ENCODE measurements around the gene UBR1. TPM values are rescaled to one million over a fixed set of nuclear protein-coding genes. Genes with fewer than 3 reads are reported as not detected.
"Not testable (repeated sequence)": the region's sequence is repeated elsewhere in the genome, so short reads cannot be mapped to it uniquely, and the experiment has no call there.

The UBR1 gene
- polyA plus RNA-seq, 2 donors, result 2.3 to 2.7 TPM

DNA sequence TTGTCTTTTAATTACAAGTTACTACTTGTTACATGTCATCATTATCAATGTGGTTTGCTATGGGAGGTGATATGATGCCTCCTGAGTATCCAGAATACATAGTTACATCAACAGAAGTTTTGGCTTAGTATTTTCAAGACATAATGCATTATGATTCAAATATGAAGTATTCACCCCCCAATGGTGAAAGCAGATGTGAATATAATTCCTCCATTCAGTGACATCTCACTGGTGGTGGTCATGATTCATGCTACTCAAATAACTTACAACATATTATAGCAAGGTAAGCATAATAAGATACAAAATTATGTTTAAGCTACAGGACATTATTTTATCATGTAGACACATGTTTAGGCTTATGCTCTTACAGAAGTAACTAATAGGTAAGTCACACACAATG lies 150.3 kb downstream of the UBR1 start:
- Histone ChIP-seq H3K4me3 (ENCODE audit: low read depth in 1 of 2, low read length in 2 of 2) (no peak overlapping the region), H3K4me1 (ENCODE audit: control insufficient read depth in 2 of 2, insufficient read depth in 2 of 2, low read length in 1 of 2) (no peaks in the 10 kb centered on the region), H3K27ac (ENCODE audit: low read depth in 2 of 2, low read length in 1 of 2) (no peak overlapping the region), H3K27me3 (ENCODE audit: control insufficient read depth in 1 of 2, insufficient read depth in 2 of 2, low read length in 2 of 2) (no peaks in the 10 kb centered on the region), H3K9me3 (ENCODE audit: control insufficient read depth in 2 of 2, insufficient read depth in 1 of 2, low read depth in 1 of 2, low read length in 1 of 2) (no peaks in the 10 kb centered on the region), H3K36me3 (ENCODE audit: control insufficient read depth in 2 of 2, insufficient read depth in 2 of 2, low read length in 1 of 2) (peaks cover 9% of the 10 kb centered on the region in 2 donors)

- H3K4me3 ChIP-seq (ENCODE audit: low read depth in 1 of 2, low read length in 2 of 2), result no peak overlapping the region
- peaks cover 7 to 9% of the 10 kb centered on the region in 2 donors for H3K36me3 ChIP-seq (ENCODE audit: control insufficient read depth in 2 of 2, insufficient read depth in 2 of 2, low read length in 1 of 2)
- no peak overlapping the region for H3K27ac ChIP-seq (ENCODE audit: low read depth in 2 of 2, low read length in 1 of 2)
- WGBS, 2 donors, result 95 to 96% methylated on average over 4 of the region's 4 CpGs
- no peaks in the 10 kb centered on the region for H3K27me3 ChIP-seq (ENCODE audit: control insufficient read depth in 1 of 2, insufficient read depth in 2 of 2, low read length in 2 of 2)
- H3K4me1 ChIP-seq (ENCODE audit: control insufficient read depth in 2 of 2, insufficient read depth in 2 of 2, low read length in 1 of 2), result no peaks in the 10 kb centered on the region
- no peaks in the 10 kb centered on the region for H3K9me3 ChIP-seq (ENCODE audit: control insufficient read depth in 2 of 2, insufficient read depth in 1 of 2, low read depth in 1 of 2, low read length in 1 of 2)
These were observed 151.5 kb downstream of the UBR1 start for GRCh38 chr15:42954291-42954690.

DNA sequence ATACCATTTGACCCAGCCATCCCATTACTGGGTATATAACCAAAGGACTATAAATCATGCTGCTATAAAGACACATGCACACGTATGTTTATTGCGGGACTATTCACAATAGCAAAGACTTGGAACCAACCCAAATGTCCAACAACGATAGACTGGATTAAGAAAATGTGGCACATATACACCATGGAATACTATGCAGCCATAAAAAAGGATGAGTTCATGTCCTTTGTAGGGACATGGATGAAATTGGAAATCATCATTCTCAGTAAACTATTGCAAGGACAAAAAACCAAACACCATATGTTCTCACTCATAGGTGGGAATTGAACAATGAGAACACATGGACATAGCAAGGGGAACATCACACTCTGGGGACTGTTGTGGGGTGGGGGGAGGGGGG lies 156.9 kb downstream of the UBR1 start:
- H3K9me3 ChIP-seq (ENCODE audit: control insufficient read depth in 2 of 2, insufficient read depth in 1 of 2, low read depth in 1 of 2, low read length in 1 of 2); H3K36me3 ChIP-seq (ENCODE audit: control insufficient read depth in 2 of 2, insufficient read depth in 2 of 2, low read length in 1 of 2); H3K4me3 ChIP-seq (ENCODE audit: low read depth in 1 of 2, low read length in 2 of 2); H3K4me1 ChIP-seq (ENCODE audit: control insufficient read depth in 2 of 2, insufficient read depth in 2 of 2, low read length in 1 of 2); H3K27ac ChIP-seq (ENCODE audit: low read depth in 2 of 2, low read length in 1 of 2); H3K27me3 ChIP-seq (ENCODE audit: control insufficient read depth in 1 of 2, insufficient read depth in 2 of 2, low read length in 2 of 2): not testable (repeated sequence)
- WGBS, 2 donors, result 97 to 100% methylated on average over 3 of the region's 3 CpGs

DNA sequence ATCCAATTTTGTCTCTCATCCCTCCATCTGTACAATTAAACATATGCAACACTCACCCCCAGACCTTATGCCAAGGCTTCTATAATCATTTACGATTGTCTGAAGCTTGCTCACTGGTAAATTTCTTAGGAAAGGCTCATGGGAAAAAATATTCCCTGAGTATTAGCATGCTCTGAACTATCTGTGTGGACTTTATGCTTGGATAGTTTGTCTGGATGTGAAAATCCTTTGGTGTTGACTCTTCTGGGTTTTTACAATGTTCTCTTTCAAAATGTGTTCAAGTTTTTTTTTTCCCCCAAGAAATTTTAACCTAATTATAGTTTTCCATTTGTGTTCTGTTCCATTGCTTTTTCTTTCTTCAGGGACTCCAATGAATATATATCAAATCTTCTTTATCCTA lies 165.3 kb downstream of the UBR1 start:
- no peaks in the 10 kb centered on the region for H3K36me3 ChIP-seq (ENCODE audit: control insufficient read depth in 2 of 2, insufficient read depth in 2 of 2, low read length in 1 of 2)
- WGBS, 2 donors, result 83 to 89% methylated on average over 1 of the region's 1 CpG
- no peaks in the 10 kb centered on the region for H3K4me1 ChIP-seq (ENCODE audit: control insufficient read depth in 2 of 2, insufficient read depth in 2 of 2, low read length in 1 of 2)
- no peak overlapping the region for H3K27ac ChIP-seq (ENCODE audit: low read depth in 2 of 2, low read length in 1 of 2)
- H3K4me3 ChIP-seq (ENCODE audit: low read depth in 1 of 2, low read length in 2 of 2), result no peak overlapping the region
- no peaks in the 10 kb centered on the region for H3K27me3 ChIP-seq (ENCODE audit: control insufficient read depth in 1 of 2, insufficient read depth in 2 of 2, low read length in 2 of 2)
- no peaks in the 10 kb centered on the region for H3K9me3 ChIP-seq (ENCODE audit: control insufficient read depth in 2 of 2, insufficient read depth in 1 of 2, low read depth in 1 of 2, low read length in 1 of 2)

GRCh38 chr15:42939841-42940240 lies 166.0 kb downstream of the UBR1 start:
- WGBS, 2 donors, result 92 to 95% methylated on average over 8 of the region's 8 CpGs
- H3K27ac ChIP-seq (ENCODE audit: low read depth in 2 of 2, low read length in 1 of 2), result no peak overlapping the region
- H3K4me3 ChIP-seq (ENCODE audit: low read depth in 1 of 2, low read length in 2 of 2), result no peak overlapping the region
- no peaks in the 10 kb centered on the region for H3K27me3 ChIP-seq (ENCODE audit: control insufficient read depth in 1 of 2, insufficient read depth in 2 of 2, low read length in 2 of 2)
- no peaks in the 10 kb centered on the region for H3K4me1 ChIP-seq (ENCODE audit: control insufficient read depth in 2 of 2, insufficient read depth in 2 of 2, low read length in 1 of 2)
- H3K9me3 ChIP-seq (ENCODE audit: control insufficient read depth in 2 of 2, insufficient read depth in 1 of 2, low read depth in 1 of 2, low read length in 1 of 2), result no peaks in the 10 kb centered on the region
- no peaks in the 10 kb centered on the region for H3K36me3 ChIP-seq (ENCODE audit: control insufficient read depth in 2 of 2, insufficient read depth in 2 of 2, low read length in 1 of 2)

DNA sequence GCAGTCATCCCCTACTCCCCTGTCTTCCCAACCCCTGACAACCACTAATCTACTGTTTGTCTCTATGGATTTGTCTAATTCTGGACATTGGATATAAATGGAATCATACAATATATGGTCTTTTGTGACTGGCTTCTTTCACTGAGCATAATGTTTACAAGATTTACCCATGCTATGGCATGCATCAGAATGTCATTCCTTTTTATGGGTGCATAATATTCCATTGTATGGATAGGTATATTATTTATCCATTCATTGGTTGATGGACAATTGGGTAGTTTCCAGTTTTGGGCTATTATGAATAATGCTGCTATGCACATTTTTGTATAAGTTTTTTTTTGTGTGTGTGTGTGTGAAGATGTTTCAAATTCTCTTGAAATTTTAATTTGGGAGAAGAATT lies 168.7 kb downstream of the UBR1 start:
- Histone ChIP-seq H3K27me3 (ENCODE audit: control insufficient read depth in 1 of 2, insufficient read depth in 2 of 2, low read length in 2 of 2) (no peaks in the 10 kb centered on the region), H3K4me1 (ENCODE audit: control insufficient read depth in 2 of 2, insufficient read depth in 2 of 2, low read length in 1 of 2) (no peaks in the 10 kb centered on the region), H3K27ac (ENCODE audit: low read depth in 2 of 2, low read length in 1 of 2) (no peak overlapping the region), H3K4me3 (ENCODE audit: low read depth in 1 of 2, low read length in 2 of 2) (no peak overlapping the region), H3K9me3 (ENCODE audit: control insufficient read depth in 2 of 2, insufficient read depth in 1 of 2, low read depth in 1 of 2, low read length in 1 of 2) (no peaks in the 10 kb centered on the region), H3K36me3 (ENCODE audit: control insufficient read depth in 2 of 2, insufficient read depth in 2 of 2, low read length in 1 of 2) (no peaks in the 10 kb centered on the region)

- H3K4me3 ChIP-seq (ENCODE audit: low read depth in 1 of 2, low read length in 2 of 2), result no peak overlapping the region
- 77 to 83% methylated on average over 7 of the region's 7 CpGs for WGBS, 2 donors
- H3K27me3 ChIP-seq (ENCODE audit: control insufficient read depth in 1 of 2, insufficient read depth in 2 of 2, low read length in 2 of 2), result no peaks in the 10 kb centered on the region
- no peaks in the 10 kb centered on the region for H3K9me3 ChIP-seq (ENCODE audit: control insufficient read depth in 2 of 2, insufficient read depth in 1 of 2, low read depth in 1 of 2, low read length in 1 of 2)
- H3K27ac ChIP-seq (ENCODE audit: low read depth in 2 of 2, low read length in 1 of 2), result no peak overlapping the region
- H3K36me3 ChIP-seq (ENCODE audit: control insufficient read depth in 2 of 2, insufficient read depth in 2 of 2, low read length in 1 of 2), result no peaks in the 10 kb centered on the region
- H3K4me1 ChIP-seq (ENCODE audit: control insufficient read depth in 2 of 2, insufficient read depth in 2 of 2, low read length in 1 of 2), result no peaks in the 10 kb centered on the region
These were observed 171.8 kb downstream of the UBR1 start for GRCh38 chr15:42933886-42934667.

DNA sequence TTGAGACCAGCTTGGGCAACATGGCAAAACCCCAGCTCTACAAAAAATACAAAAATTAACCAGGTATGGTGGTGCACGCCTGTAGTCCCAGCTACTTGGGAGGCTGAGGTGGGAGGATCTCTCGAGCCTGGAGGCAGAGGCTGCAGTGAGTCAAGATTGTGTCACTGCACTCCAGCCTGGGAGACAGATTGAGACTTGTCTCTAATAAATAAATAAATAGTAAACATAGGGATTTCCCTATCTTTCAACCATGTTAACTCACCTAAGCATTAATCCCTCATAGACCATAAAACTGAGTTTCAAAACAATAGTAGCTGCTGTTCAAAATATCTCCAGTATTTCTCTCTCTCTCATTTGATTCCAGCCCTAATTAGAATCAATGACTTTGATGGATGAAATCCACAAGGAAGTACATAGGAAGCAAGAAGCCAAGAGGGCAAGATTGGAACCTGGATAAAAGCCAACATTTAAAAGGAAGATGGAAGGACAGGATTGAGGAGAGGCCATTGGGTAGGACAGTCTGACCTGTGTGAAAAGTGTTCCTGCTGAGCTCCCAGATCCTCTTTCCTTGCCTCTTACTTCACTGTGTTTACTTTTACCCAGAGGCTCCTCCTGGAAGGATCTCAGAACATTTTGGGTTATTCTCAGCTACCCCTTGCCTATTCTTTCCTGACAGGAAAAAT lies 172.9 kb downstream of the UBR1 start:
- Histone ChIP-seq H3K9me3 (ENCODE audit: control insufficient read depth in 2 of 2, insufficient read depth in 1 of 2, low read depth in 1 of 2, low read length in 1 of 2) (no peaks in the 10 kb centered on the region), H3K27me3 (ENCODE audit: control insufficient read depth in 1 of 2, insufficient read depth in 2 of 2, low read length in 2 of 2) (no peaks in the 10 kb centered on the region), H3K36me3 (ENCODE audit: control insufficient read depth in 2 of 2, insufficient read depth in 2 of 2, low read length in 1 of 2) (no peaks in the 10 kb centered on the region), H3K27ac (ENCODE audit: low read depth in 2 of 2, low read length in 1 of 2) (no peak overlapping the region), H3K4me1 (ENCODE audit: control insufficient read depth in 2 of 2, insufficient read depth in 2 of 2, low read length in 1 of 2) (no peaks in the 10 kb centered on the region), H3K4me3 (ENCODE audit: low read depth in 1 of 2, low read length in 2 of 2) (no peak overlapping the region)
- 89 to 95% methylated on average over 2 of the region's 2 CpGs for WGBS, 2 donors

- H3K9me3 ChIP-seq (ENCODE audit: control insufficient read depth in 2 of 2, insufficient read depth in 1 of 2, low read depth in 1 of 2, low read length in 1 of 2), result no peaks in the 10 kb centered on the region
- 72% methylated on average over 7 of the region's 7 CpGs for WGBS, 2 donors
- no peaks in the 10 kb centered on the region for H3K36me3 ChIP-seq (ENCODE audit: control insufficient read depth in 2 of 2, insufficient read depth in 2 of 2, low read length in 1 of 2)
- H3K27ac ChIP-seq (ENCODE audit: low read depth in 2 of 2, low read length in 1 of 2), result no peak overlapping the region
- no peaks in the 10 kb centered on the region for H3K27me3 ChIP-seq (ENCODE audit: control insufficient read depth in 1 of 2, insufficient read depth in 2 of 2, low read length in 2 of 2)
- no peaks in the 10 kb centered on the region for H3K4me1 ChIP-seq (ENCODE audit: control insufficient read depth in 2 of 2, insufficient read depth in 2 of 2, low read length in 1 of 2)
- no peak overlapping the region for H3K4me3 ChIP-seq (ENCODE audit: low read depth in 1 of 2, low read length in 2 of 2)
These were observed 173.9 kb downstream of the UBR1 start for GRCh38 chr15:42931702-42932486.

Measured in esophagus (tissue), 2 donors.